Putamen (tissue), 1 donor: ENCODE results near the gene EXOC1L.

Source experiments
- DNase-seq: peaks from one replicate; pipeline ENCODE4 v3.0.0-alpha.2; 2016; ENCODE audit warnings: low spot score

The EXOC1L gene

DNA sequence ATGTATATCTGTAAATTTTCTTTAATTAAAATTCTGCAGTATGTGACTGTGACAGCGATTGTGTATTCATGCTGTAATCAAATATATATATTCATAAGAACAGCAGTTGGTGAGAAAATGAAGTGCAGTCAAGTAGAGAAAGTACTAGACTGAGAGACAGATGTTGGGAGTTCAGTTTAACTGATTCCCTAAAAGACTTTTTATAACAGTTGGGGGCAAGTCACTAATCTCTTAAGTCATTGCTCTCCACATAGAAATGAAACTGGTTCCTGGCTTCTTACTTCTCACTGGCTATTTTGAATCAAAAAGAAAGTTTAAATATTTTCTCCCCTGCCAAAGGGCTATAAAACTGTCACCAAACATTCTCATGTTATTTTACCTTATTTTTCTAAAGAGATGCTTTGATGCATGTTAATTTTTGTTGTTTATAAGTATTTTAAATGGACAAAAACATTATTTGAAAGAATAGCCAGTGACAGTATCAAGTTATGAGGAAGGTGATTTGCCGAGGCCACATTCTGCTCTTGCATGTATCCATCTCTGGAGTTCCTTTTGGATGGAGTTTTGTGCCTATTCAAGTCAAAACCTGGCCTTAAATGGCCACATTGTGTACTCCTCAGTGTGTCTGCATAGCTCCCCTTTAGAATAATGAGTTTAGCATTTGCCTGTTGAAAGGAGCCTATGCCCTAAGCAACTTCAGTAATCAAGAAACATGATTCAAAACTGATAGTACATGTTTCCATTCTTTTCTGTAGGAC, 64.7 kb downstream of the EXOC1L start:
- DNase-seq = no peak

DNA sequence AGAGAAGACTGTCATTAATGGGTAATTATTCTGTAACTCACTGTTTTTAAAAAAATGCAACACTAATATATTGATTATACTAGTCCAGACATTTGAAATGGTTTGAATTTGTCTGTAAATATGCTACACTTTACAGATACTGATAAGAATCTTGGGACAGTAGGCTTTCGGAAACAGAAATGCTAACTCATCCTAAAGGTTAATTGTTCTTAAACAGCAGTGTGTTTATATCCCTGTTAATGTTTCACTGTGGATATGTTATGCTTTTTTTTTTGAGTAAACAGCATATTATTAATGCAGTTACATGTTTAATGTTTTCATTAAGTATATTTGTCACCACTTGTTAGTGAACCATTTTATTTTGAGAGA, 65.2 kb downstream of the EXOC1L start:
- no peak for DNase-seq
